ENCODE data around the gene UGCG. TPM values are rescaled to one million over a fixed set of nuclear protein-coding genes. Genes with fewer than 3 reads are reported as not detected.

UGCG gene
- total RNA-seq, 1 experiment from 2014 or later: 23.3 TPM

DNA sequence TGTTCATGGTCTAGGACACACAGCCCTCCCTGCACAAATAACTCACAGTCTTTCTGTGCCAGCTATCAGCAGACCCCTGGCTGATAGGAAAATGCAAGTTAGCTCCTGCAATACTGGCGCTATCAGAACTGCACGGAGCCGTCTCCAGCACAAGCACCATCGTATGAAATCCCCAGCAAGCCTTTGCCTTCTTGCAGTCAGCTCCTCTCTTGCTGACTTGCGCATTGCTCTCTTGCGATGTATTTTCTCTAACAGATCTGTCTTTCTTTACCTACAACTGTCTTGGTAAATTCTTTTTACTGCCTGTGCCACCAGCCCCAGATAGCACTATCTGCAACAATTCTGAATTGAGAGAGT is 25.1 kb upstream of the UGCG start:
- no peak overlapping the region for H2BK12ac ChIP-seq (ENCODE audit: insufficient read length, low read depth, low read length)
- H3K79me2 ChIP-seq (ENCODE audit: insufficient read depth, low read length): no peaks in the 10 kb centered on the region
- no peak overlapping the region for H3K4me3 Mint-ChIP-seq

More for the DNA sequence above, 25.1 kb upstream of the UGCG start:
- H3K27me3 ChIP-seq (ENCODE audit: insufficient read depth, low read length): no peaks in the 10 kb centered on the region
- H4K91ac ChIP-seq (ENCODE audit: insufficient read length, low read depth, low read length): no peak overlapping the region
- H2BK15ac ChIP-seq (ENCODE audit: low read depth, low read length): no peak overlapping the region
- H2AFZ ChIP-seq (ENCODE audit: low read length): no peak overlapping the region
- H3K23me2 ChIP-seq (ENCODE audit: insufficient read length, low read depth, low read length, poor library complexity, severe bottlenecking): no peaks in the 10 kb centered on the region
- no peak overlapping the region for H2BK20ac ChIP-seq (ENCODE audit: low read depth, low read length, poor library complexity, severe bottlenecking)
- no peak overlapping the region for H3K56ac ChIP-seq (ENCODE audit: insufficient read length, low read depth, low read length)
- Mint-ChIP-seq H3K9me3 (peaks cover 3 to 7% of the 10 kb centered on the region in 2 experiments; a peak in 4 of 5 replicates), H3K27me3 (ENCODE audit: low read depth) (no peaks in the 10 kb centered on the region), H3K4me1 (peaks cover 29 to 33% of the 10 kb centered on the region in 2 experiments), H3K36me3 (ENCODE audit: insufficient read depth in 1 of 3, low read depth in 3 of 3) (peaks cover 0 to 25% (median 3%) of the 10 kb centered on the region in 3 experiments; a peak in 6 of 7 replicates), H3K27ac (no peak overlapping the region)
- H3K23ac ChIP-seq (ENCODE audit: insufficient read length, low read depth, low read length): no peak overlapping the region
- no CpG with 5 or more reads among the region's 6 CpGs for WGBS (ENCODE audit: extremely low coverage, insufficient read length, low lambda C conversion rate)
- H3T11ph ChIP-seq (ENCODE audit: low read length): no peak overlapping the region
- no peak overlapping the region for H3K4me2 ChIP-seq (ENCODE audit: insufficient read depth, insufficient read length, low read length)
- DNase-seq: no peak
- H3K27ac ChIP-seq (ENCODE audit: insufficient read length, low read depth, low read length): no peak overlapping the region
- H3K4me1 ChIP-seq (ENCODE audit: insufficient read depth, low read length): peaks cover 11% of the 10 kb centered on the region; the same call in 1 of the 2 replicates
- no peak overlapping the region for H4K8ac ChIP-seq (replicated peaks; ENCODE audit: insufficient read length, low read depth, low read length)
- no peak overlapping the region for H3K4ac ChIP-seq (ENCODE audit: low read depth, low read length)
- TF ChIP-seq, protein P1, sequence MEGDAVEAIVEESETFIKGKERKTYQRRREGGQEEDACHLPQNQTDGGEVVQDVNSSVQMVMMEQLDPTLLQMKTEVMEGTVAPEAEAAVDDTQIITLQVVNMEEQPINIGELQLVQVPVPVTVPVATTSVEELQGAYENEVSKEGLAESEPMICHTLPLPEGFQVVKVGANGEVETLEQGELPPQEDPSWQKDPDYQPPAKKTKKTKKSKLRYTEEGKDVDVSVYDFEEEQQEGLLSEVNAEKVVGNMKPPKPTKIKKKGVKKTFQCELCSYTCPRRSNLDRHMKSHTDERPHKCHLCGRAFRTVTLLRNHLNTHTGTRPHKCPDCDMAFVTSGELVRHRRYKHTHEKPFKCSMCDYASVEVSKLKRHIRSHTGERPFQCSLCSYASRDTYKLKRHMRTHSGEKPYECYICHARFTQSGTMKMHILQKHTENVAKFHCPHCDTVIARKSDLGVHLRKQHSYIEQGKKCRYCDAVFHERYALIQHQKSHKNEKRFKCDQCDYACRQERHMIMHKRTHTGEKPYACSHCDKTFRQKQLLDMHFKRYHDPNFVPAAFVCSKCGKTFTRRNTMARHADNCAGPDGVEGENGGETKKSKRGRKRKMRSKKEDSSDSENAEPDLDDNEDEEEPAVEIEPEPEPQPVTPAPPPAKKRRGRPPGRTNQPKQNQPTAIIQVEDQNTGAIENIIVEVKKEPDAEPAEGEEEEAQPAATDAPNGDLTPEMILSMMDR (conservative IDR thresholded peaks at IDR 0.05): no peak
- no peak overlapping the region for H2AK5ac ChIP-seq (ENCODE audit: insufficient read length, low read length)
- H3K18ac ChIP-seq (ENCODE audit: insufficient read length, low read depth, low read length): no peak overlapping the region
- no peaks in the 10 kb centered on the region for H3K9me3 ChIP-seq (ENCODE audit: control insufficient read depth, low read depth, low read length)
- H4K20me1 ChIP-seq (ENCODE audit: control insufficient read depth, insufficient read depth, insufficient read length): no peaks in the 10 kb centered on the region
- H3K9ac ChIP-seq (ENCODE audit: extremely low read depth, insufficient read length, low read length): no peak overlapping the region
- H3K79me1 ChIP-seq (ENCODE audit: insufficient read depth, low read depth, low read length, poor library complexity, severe bottlenecking): no peaks in the 10 kb centered on the region
- H2BK5ac ChIP-seq (ENCODE audit: insufficient read length, low read length): no peak overlapping the region
- no peak overlapping the region for H3K14ac ChIP-seq (ENCODE audit: insufficient read depth, low read length)
- H4K5ac ChIP-seq (ENCODE audit: insufficient read length, low read depth, low read length): no peak overlapping the region
- H2BK120ac ChIP-seq (ENCODE audit: low read depth, low read length, poor library complexity, severe bottlenecking): no peak overlapping the region

Measured in H9 (cell line).